A673 (cell line): ENCODE measurements around the gene TDRD5. TPM values are rescaled to one million over a fixed set of nuclear protein-coding genes. Genes with fewer than 3 reads are reported as not detected.

ENCODE experiments used
- BruUV-seq: library from RNA; stranded (reverse); fragments of 400-500 nt; replicated peaks from 2 replicates; lab custom pipeline; 2021; lab: Mats Ljungman, UMichigan
- CTCF ChIA-PET: fragments of 300-600 bp; sonication (Branson Sonifier 250); formaldehyde crosslinking; loops from one replicate; lab custom pipeline; 2022; ENCODE audit warnings: antibody characterized with exemption; lab: Charles Lee
- POLR2A ChIA-PET: fragments of 300-600 bp; sonication (Branson Sonifier 250); formaldehyde crosslinking; loops from one replicate; lab custom pipeline; 2022; ENCODE audit warnings: antibody characterized with exemption; ENCODE audit not compliant: low non-redundant PET; lab: Charles Lee
- DNase-seq: peaks from one replicate; pipeline ENCODE4 v3.0.0-alpha.2; 2015; ENCODE audit warnings: low spot score
- H3K27ac ChIP-seq: fragments of 200-600 bp; sonication (generic); 2 replicates; pipeline ENCODE4 v1.5.1; 2016; ENCODE audit warnings: mixed run types, low read depth, mild to moderate bottlenecking, mixed read lengths, antibody characterized with exemption, low read length; ENCODE audit not compliant: poor library complexity, severe bottlenecking
- H3K27me3 ChIP-seq: fragments of 200-600 bp; sonication (generic); replicated peaks from 2 replicates; pipeline ENCODE4 v1.6.1; 2017; ENCODE audit warnings: mixed run types, low read depth, mild to moderate bottlenecking, mixed read lengths, antibody characterized with exemption, low read length; ENCODE audit not compliant: insufficient read depth, poor library complexity
- H3K36me3 ChIP-seq: fragments of 200-600 bp; sonication (generic); 2 replicates; pipeline ENCODE4 v1.6.1; 2016; ENCODE audit warnings: mixed run types, mild to moderate bottlenecking, mixed read lengths, antibody characterized with exemption, low read length; ENCODE audit not compliant: insufficient read depth, poor library complexity, severe bottlenecking
- H3K4me1 ChIP-seq: fragments of 200-600 bp; sonication (generic); 2 replicates; pipeline ENCODE4 v1.6.1; 2017; ENCODE audit warnings: mixed run types, mild to moderate bottlenecking, mixed read lengths, antibody characterized with exemption, low read length; ENCODE audit not compliant: insufficient read depth, poor library complexity, severe bottlenecking
- H3K4me3 ChIP-seq: fragments of 200-600 bp; sonication (generic); 2 replicates; pipeline ENCODE4 v1.5.1; 2016; ENCODE audit warnings: low read depth, mixed run types, mild to moderate bottlenecking, mixed read lengths, low read length; ENCODE audit not compliant: poor library complexity, severe bottlenecking
- H3K9me3 ChIP-seq: fragments of 200-600 bp; sonication (generic); 2 replicates; pipeline ENCODE4 v1.6.1; 2016; ENCODE audit warnings: mixed run types, low read depth, mild to moderate bottlenecking, mixed read lengths, antibody characterized with exemption, low read length; ENCODE audit not compliant: poor library complexity, severe bottlenecking
- EZH2 ChIP-seq: fragments of 200-600 bp; sonication (generic); IDR thresholded peaks from 2 replicates; pipeline ENCODE4 v1.6.1; 2017; ENCODE audit warnings: borderline replicate concordance, low read depth, mild to moderate bottlenecking, mixed read lengths, antibody characterized with exemption, low read length; ENCODE audit not compliant: poor library complexity, severe bottlenecking
- intact Hi-C: fragments of 100-400 bp; cut with micrococcal nuclease; formaldehyde crosslinking; loops from one replicate; pipeline ENCODE4 v1.10.0; 2022; ENCODE audit not compliant: unreplicated experiment
- total RNA-seq: library from RNA; stranded (reverse); gene quantifications from 2 replicates; pipeline ENCODE4 v1.2.3, GENCODE V29; 2021
- TF ChIP-seq, protein P1 (sequence below): fragments of 300-800, 200-600 bp; sonication (generic); conservative IDR thresholded peaks from 2 replicates; pipeline ENCODE4 v1.5.1; 2017; ENCODE audit warnings: low read depth, mild to moderate bottlenecking, antibody characterized with exemption, low read length, moderate library complexity, mixed read lengths

Gene TDRD5
- total RNA-seq, 1 experiment from 2014 or later, result not detected

DNA sequence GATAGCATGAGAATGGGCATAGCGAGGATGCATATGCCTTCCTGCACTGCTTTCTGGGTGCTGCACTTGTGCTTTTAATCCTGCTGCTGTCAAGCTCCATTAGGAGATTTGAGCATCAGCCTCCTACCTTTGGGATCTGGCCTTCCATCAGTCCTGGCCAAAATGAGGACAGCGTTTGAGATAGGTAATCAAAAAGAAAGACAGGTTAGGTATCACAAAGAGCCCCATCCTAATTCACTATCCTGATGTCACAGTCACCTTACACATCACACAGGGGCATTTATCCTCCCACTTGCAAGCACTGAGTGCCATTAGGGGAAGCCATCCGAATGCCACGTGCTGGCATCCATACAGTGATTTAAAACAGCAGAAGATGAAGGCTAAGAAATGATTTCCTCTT, 138.2 kb downstream of the TDRD5 start:
- no peak overlapping the region for H3K27ac ChIP-seq
- intact Hi-C loops, result no loop called here
- H3K4me3 ChIP-seq, result no peak overlapping the region
- no peak for DNase-seq
- H3K9me3 ChIP-seq, result no peaks in the 10 kb centered on the region
- H3K4me1 ChIP-seq, result no peaks in the 10 kb centered on the region
- ChIA-PET CTCF (interaction anchor here (0.6 kb wide), 1 partner anchor 684 kb away, joined by 3 read pairs; no protein-coding TSS in a partner anchor), POLR2A (no interaction called here)
- peaks cover 54% of the 10 kb centered on the region for H3K27me3 ChIP-seq
- no peaks in the 10 kb centered on the region for H3K36me3 ChIP-seq
- no TSS peak for BruUV-seq
- no peak for TF ChIP-seq EZH2
- TF ChIP-seq, protein P1, sequence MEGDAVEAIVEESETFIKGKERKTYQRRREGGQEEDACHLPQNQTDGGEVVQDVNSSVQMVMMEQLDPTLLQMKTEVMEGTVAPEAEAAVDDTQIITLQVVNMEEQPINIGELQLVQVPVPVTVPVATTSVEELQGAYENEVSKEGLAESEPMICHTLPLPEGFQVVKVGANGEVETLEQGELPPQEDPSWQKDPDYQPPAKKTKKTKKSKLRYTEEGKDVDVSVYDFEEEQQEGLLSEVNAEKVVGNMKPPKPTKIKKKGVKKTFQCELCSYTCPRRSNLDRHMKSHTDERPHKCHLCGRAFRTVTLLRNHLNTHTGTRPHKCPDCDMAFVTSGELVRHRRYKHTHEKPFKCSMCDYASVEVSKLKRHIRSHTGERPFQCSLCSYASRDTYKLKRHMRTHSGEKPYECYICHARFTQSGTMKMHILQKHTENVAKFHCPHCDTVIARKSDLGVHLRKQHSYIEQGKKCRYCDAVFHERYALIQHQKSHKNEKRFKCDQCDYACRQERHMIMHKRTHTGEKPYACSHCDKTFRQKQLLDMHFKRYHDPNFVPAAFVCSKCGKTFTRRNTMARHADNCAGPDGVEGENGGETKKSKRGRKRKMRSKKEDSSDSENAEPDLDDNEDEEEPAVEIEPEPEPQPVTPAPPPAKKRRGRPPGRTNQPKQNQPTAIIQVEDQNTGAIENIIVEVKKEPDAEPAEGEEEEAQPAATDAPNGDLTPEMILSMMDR, result no peak

DNA sequence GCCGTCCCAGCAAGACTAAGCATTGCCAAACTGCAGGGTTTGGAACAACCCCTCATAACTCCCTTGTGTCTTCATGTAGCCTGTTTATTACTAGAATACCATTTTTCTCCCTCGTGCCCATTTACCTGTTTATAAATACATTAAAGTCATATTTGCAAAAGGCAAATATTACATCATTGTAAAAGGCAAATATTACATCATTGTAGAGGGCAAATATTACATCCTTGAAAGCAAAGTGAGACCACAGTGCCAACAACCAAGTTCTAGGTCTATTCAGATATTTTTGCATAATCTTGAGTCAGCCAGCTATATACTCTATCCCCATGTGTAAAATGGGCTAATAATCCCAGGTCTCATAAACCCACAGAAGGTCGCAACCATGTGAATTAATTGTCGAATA, 140.0 kb downstream of the TDRD5 start:
- CTCF ChIA-PET, result no interaction called here
- Histone ChIP-seq H3K27me3 (peaks cover 57% of the 10 kb centered on the region), H3K4me3 (no peak overlapping the region), H3K27ac (no peak overlapping the region), H3K36me3 (no peaks in the 10 kb centered on the region), H3K4me1 (no peaks in the 10 kb centered on the region), H3K9me3 (no peaks in the 10 kb centered on the region)
- POLR2A ChIA-PET, result no interaction called here
- BruUV-seq, result no TSS peak
- intact Hi-C loops, result no loop called here
- no peak for DNase-seq
- TF ChIP-seq, protein P1, result no peak
- TF ChIP-seq EZH2, result no peak

Other genes starting within 250 kb of the TDRD5 start
- gene AXDND1, start 225.9 kb upstream of the TDRD5 start, total RNA-seq, result 0.85 TPM in 1 of 2 replicates, not detected in the other
- not detected in 2 replicates for gene NPHS2, start 15.9 kb upstream of the TDRD5 start, total RNA-seq
- not detected in 2 replicates for gene FAM163A, start 151.5 kb downstream of the TDRD5 start, total RNA-seq